Lower lobe of right lung (tissue), 2 donors: ENCODE data around the gene RBM22. TPM values are rescaled to one million over a fixed set of nuclear protein-coding genes. Genes with fewer than 3 reads are reported as not detected.

Experiments
- ATAC-seq, 2 donors: fragments of 200-7000 bp; cut with Tn5 transposase; one replicate each; pipeline ENCODE4 v1.9.1; 2020 to 2022; ENCODE audit warnings: mild to moderate bottlenecking in 2 of 2, moderate library complexity in 2 of 2
- DNase-seq: peaks from one replicate; pipeline ENCODE4 v3.0.0-alpha.2; 2020
- H3K27ac ChIP-seq: fragments of 200-600 bp; one replicate; pipeline ENCODE4 v1.8.0; 2022
- H3K27me3 ChIP-seq: fragments of 200-600 bp; one replicate; pipeline ENCODE4 v1.8.0; 2022; ENCODE audit warnings: low read depth
- H3K36me3 ChIP-seq: fragments of 200-600 bp; one replicate; pipeline ENCODE4 v1.8.0; 2022; ENCODE audit warnings: mild to moderate bottlenecking
- H3K4me1 ChIP-seq: fragments of 200-600 bp; one replicate; pipeline ENCODE4 v1.8.0; 2022
- H3K4me3 ChIP-seq: fragments of 200-600 bp; one replicate; pipeline ENCODE4 v1.8.0; 2022; ENCODE audit warnings: mild to moderate bottlenecking
- H3K9me3 ChIP-seq: fragments of 200-600 bp; one replicate; pipeline ENCODE4 v1.8.0; 2022
- intact Hi-C: fragments of 100-400 bp; cut with DNase I; formaldehyde crosslinking; loops from one replicate; pipeline ENCODE4 v1.11.0; 2022
- total RNA-seq: library from RNA; stranded (reverse); fragmentation: NEBNext Ultra II Directional; extraction: Animal tissue kit (Norgen Biotek cat#: 25700); gene quantifications from one replicate; pipeline ENCODE4 v1.2.1, GENCODE V29; 2021
- TF ChIP-seq, protein P1 (sequence below): fragments of 200-600 bp; IDR thresholded peaks from one replicate; pipeline ENCODE4 v1.8.0; 2022; ENCODE audit warnings: antibody characterized with exemption, mild to moderate bottlenecking
- donor health status: DM: no; HTN: yes; CAD: no; lungs with severe emphysema.

Gene RBM22
- total RNA-seq, 1 donor from 2014 or later: 46.8 TPM

DNA sequence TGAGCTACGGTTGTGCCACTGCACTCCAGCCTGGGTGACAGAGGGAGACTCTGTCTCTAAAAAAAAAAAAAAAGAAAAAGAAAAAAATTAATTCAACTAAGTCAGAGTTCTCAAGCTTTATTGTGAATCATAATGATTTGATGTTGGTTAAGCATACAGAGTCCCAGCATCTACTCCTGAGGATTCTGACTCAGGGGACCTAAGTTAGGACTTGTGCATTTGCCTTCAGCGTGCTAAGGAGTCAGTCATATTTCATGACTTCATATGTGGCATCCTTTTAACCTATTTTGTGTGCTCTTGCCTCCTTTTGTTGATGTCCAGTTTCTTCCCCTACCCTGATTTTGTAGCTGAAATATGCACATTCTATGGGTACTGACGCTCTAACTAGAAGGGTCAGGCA is 36.9 kb downstream of the RBM22 start:
- Histone ChIP-seq H3K27me3 (peaks cover 4% of the 10 kb centered on the region), H3K27ac (no peak overlapping the region), H3K36me3 (no peaks in the 10 kb centered on the region), H3K4me1 (peaks cover 9% of the 10 kb centered on the region), H3K4me3 (no peak overlapping the region), H3K9me3 (no peaks in the 10 kb centered on the region)
- ATAC-seq: no peak
- intact Hi-C loops: no loop called here
- TF ChIP-seq, protein P1, sequence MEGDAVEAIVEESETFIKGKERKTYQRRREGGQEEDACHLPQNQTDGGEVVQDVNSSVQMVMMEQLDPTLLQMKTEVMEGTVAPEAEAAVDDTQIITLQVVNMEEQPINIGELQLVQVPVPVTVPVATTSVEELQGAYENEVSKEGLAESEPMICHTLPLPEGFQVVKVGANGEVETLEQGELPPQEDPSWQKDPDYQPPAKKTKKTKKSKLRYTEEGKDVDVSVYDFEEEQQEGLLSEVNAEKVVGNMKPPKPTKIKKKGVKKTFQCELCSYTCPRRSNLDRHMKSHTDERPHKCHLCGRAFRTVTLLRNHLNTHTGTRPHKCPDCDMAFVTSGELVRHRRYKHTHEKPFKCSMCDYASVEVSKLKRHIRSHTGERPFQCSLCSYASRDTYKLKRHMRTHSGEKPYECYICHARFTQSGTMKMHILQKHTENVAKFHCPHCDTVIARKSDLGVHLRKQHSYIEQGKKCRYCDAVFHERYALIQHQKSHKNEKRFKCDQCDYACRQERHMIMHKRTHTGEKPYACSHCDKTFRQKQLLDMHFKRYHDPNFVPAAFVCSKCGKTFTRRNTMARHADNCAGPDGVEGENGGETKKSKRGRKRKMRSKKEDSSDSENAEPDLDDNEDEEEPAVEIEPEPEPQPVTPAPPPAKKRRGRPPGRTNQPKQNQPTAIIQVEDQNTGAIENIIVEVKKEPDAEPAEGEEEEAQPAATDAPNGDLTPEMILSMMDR: no peak
- no peak for DNase-seq

DNA sequence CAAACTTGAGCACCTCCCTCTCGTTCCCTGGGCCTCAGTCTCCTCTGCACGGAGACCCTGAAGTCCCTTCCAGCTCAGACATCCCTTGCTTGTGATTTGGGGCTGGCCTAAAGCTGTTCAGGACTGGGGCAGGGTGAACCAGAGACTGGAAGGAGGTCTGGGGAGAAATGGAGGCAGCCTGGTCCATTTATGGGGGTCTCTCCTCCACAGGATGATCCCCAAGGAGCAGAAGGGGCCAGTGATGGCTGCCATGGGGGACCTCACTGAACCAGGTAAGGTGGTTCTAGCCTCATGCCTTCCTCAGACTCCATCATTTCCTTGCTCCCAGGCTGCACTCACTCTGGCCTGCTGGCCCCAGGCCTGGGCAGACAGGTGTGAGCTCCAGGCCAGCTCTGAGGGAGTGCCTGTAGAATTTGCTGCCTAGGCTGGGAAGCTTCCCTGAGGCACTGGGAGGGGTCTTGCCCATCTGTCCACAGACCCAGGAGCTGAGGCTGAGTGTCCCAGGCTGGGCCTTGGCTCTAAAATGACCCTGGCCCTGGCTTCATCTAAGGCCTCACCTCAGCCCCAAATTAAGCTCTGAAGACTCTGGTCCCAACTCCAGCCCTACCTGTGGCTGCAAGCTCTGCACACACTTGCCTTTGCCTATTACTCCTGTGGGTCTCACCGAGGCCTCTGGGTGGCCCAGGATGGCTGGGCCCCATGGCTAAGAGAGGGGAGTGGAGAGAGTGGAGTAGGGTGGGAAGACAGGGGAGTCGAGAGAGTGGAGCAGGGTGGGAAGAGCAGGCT is 37.9 kb downstream of the RBM22 start:
- Histone ChIP-seq H3K4me3 (no peak overlapping the region), H3K27me3 (peaks cover 4% of the 10 kb centered on the region), H3K27ac (no peak overlapping the region), H3K9me3 (no peaks in the 10 kb centered on the region), H3K4me1 (peaks cover 14% of the 10 kb centered on the region), H3K36me3 (no peaks in the 10 kb centered on the region)
- TF ChIP-seq, protein P1: no peak
- intact Hi-C loops: no loop called here
- DNase-seq (no peak), ATAC-seq (no peak)

DNA sequence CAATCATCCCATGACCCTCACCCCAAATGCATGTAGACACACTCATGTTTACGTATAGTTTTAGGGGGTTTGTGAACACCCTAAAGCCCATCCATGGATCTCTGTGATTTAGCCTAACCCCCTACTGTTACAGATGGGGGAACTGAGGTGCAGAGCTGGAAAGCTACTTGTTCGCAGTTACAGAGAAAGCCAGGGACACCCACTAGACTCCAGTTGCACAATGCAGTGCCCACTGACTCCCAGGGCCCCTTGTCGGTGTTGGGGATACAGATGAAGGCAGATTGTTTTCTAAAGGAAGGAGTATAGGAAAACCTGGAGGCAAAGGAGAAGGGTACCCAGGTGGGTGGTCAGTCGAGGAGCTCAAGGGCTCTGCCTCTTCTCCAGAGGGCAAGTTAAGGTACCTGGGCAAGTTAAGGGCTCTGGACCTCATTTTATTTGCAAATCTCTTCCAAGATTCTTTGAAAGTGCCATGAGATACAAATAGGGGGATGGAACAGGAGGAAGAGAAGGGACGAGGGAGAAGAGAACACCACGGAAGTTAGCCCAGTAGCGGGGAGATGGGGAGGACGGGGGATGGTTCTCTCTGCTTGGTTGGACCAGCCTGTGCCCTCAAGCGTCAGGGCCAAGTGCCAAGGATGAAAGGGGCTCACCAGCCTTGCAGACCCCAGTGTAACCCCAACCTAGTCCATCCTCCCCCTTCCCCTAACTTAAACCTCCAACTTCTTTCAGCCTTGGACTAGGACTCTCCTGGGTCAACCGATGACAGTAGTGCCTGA is 38.9 kb downstream of the RBM22 start:
- intact Hi-C loops: no loop called here
- H3K27ac ChIP-seq: no peak overlapping the region

DNA sequence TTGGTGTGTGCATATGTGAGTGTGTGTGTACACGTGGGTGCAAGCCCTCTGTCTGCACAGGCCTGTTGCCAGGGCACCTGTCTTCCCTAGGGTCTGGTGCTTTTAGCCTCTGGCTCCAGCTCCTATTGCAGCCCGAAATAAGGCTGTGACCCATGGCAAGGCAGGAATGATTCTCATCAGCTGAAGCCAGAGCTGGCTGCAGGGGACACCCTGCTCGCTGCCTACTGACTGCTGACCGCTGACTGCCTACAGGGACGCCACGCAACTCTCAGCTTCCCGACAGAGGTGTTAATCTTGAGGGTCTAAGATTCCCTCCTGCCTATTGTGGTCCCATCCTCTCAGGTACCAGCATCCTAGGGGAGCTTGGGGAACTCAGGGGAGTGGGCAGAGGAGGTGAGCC is 39.8 kb downstream of the RBM22 start, which contains the start of gene MYOZ3:
Gene MYOZ3, plus strand, starts transcription at position 166 of the 400 bp plus-strand sequence. CDS start 1,691 bp downstream, outside the sequence.
- Histone ChIP-seq H3K4me3 (no peak within 1 kb of the TSS), H3K27me3 (peaks cover 4% of the 10 kb centered on the region), H3K27ac (no peak within 1 kb of the TSS), H3K36me3 (no peaks in the 10 kb centered on the region), H3K9me3 (no peaks in the 10 kb centered on the region), H3K4me1 (peaks cover 21% of the 10 kb centered on the region)
- ATAC-seq (no peak), DNase-seq (no peak)
- TF ChIP-seq, protein P1: no peak
- intact Hi-C loops: no loop called here

More for the DNA sequence above, 38.9 kb downstream of the RBM22 start:
- no peak for ATAC-seq
- DNase-seq: no peak
- TF ChIP-seq, protein P1: no peak
- Histone ChIP-seq H3K4me1 (peaks cover 15% of the 10 kb centered on the region), H3K4me3 (no peak overlapping the region), H3K27me3 (peaks cover 4% of the 10 kb centered on the region), H3K9me3 (no peaks in the 10 kb centered on the region), H3K36me3 (no peaks in the 10 kb centered on the region)

DNA sequence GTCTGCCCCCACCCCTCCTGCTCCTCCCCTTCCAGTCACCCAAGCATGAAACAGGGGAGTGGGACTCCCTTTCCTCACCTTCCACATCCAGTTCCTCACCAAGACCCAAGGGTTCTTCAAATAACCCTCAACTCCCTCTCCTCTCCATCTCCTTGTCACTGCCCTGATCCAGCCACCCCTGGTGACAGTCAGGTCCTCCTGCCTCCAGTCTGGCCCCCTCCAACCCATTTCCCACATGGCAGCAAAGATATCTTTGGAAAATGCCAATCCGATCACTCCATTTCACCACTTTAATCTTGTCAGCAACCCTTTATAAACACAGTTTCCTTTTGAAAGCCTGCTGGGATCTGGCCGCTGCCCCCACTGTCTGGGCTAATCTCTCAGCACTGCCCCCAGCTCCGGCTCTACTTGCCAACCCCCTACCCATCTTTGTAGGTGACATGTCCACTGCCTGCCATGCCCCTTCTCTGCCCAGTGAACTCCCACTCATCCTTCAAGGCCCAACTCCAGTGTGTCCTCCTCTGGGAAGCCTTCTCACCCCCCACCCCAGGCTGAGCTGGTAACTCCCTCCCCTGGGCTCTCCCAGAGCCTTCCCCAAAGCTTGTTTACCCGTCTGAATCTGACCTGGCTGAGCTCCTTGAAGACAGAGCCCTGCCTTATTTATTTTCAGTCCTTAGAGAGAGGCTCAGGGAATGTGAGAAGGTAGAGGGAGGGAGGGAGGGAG is 40.6 kb downstream of the RBM22 start:
- Histone ChIP-seq H3K4me3 (no peak overlapping the region), H3K4me1 (peaks cover 23% of the 10 kb centered on the region), H3K9me3 (no peaks in the 10 kb centered on the region), H3K27ac (no peak overlapping the region), H3K36me3 (no peaks in the 10 kb centered on the region), H3K27me3 (peaks cover 4% of the 10 kb centered on the region)
- no peak for DNase-seq
- TF ChIP-seq, protein P1: no peak
- intact Hi-C loops: no loop called here
- ATAC-seq: peak; percentile 4 to 55
